GM19455 (cell line): ENCODE measurements around the gene ABCB10.
"Not testable (repeated sequence)": the region's sequence is repeated elsewhere in the genome, so short reads cannot be mapped to it uniquely, and the experiment has no call there.

ENCODE experiments used
- ATAC-seq: cut with Tn5 transposase; IDR thresholded peaks from one replicate; pipeline ENCODE4 v1.9.1; 2021; ENCODE audit not compliant: unreplicated experiment

The ABCB10 gene

DNA sequence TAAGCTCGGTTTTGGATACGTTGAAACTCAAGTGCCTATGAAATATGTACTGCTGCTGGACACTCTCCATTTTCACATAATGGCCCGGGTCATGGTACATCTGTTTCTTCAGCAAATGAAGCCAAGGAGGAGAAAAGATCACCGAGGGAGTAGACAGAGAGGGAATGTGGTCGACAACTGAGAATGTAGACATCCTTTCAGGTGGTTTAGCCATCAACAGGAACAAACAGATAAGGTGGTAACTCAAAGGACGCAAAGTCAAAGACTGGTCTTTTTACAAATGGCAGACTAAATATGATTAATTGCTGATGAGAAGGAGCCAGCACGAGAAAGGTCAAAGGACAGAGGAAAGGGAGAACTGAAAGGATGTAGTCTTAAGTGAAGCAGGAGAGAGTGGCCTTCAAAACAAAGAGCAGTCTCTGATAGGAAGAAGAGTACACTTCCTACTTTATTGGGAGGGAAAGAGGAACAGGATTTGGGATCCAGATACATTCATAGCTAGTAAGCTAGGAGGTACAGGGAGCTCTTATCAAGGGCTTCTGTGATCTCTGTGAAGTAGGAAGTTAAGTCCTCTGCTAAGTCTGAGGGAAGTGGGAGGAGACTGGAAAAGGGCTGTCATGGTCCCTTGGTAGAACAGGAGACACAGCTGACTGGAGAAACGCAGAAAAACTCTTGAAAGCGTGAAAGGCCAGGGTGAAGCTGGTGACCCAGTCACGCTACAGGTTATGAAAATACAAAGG is 78.7 kb downstream of the ABCB10 start:
- peak; percentile 70 for ATAC-seq

- peak; percentile 67 for ATAC-seq
Observed at GRCh38 chr1:229478852-229479251, 79.7 kb downstream of the ABCB10 start.

DNA sequence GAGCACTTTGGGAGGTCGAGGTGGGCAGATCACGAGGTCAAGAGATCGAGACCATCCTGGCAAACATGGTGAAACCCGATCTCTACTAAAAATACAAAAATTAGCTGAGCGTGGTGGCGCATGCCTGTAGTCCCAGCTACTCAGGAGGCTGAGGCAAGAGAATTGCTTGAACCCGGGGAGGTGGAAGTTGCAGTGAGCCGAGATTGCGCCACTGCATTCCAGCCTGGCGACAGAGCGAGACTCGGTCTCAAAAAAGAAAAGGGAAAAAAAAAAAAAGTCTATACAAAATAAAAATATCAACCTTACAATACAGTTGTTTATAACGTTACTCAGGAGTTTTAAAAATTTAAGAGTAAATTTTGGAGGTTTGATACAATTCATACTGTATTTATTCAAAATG is 82.6 kb downstream of the ABCB10 start:
- ATAC-seq, result not testable (repeated sequence)

- no peak for ATAC-seq
Observed at GRCh38 chr1:229474509-229474908, 84.0 kb downstream of the ABCB10 start.

DNA sequence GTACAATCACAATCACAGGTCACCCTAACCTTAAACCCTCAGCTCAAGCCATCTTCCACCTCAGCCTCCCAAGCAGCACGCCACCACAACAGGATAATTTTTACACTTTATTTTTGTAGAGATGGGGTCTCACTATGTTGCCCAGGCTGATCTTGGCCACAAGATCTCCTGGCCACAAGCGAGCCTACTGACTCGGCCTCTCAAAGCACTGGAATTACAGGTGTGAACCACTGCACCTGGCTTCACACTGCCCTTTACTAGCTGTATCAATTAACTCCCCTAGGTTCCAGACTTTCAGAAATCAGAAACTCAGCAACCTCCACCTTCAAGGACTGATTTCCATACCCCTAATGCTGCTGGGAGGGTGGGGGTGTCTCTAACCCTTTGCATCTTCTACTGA is 87.3 kb downstream of the ABCB10 start:
- ATAC-seq, result no peak

DNA sequence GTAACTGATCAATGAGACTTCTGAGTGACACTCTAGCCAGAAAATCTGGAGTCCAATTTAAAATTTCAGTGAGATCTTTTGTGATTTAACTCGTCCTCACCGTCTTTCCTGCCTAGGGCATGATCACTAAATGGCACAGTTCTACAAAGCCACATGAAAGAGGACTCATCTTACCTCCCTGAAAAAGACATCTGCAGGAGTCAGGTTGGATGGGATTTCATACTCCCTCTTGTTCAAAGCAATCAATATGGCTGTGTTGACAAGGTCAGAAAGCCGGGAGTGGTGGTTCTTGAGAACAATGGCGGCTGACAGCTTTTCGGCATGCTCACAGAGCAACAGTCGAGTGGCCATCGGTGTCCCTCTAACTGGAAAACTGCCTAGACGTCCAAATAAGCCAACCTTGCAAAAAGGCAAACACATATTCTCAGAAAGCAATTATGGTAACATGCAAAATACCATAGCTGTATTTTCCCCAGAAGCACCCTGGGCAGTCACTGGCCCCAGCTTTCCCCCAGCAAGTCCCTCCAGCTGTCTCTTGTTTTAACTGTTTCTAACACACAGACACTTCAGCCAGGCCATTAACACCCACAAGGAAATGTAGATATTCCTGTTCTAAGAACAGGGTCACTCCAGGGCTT is 88.0 kb downstream of the ABCB10 start:
- no peak for ATAC-seq

- ATAC-seq, result no peak
Observed at GRCh38 chr1:229466887-229467286, 91.6 kb downstream of the ABCB10 start.
